Neural progenitor cell (in vitro differentiated cells): Measurements from ENCODE around the gene SYTL3. TPM values are rescaled to one million over a fixed set of nuclear protein-coding genes. Genes with fewer than 3 reads are reported as not detected.

Source experiments
- DNase-seq: peaks from one replicate; pipeline ENCODE4 v3.0.0-alpha.2; 2016; ENCODE audit warnings: low spot score
- H2AFZ ChIP-seq: fragments of 200-600 bp; sonication (generic); replicated peaks from 2 replicates; pipeline ENCODE4 v1.6.1; 2016; ENCODE audit warnings: antibody characterized with exemption
- H3F3A ChIP-seq: fragments of 200-600 bp; sonication (generic); 2 replicates; pipeline ENCODE4 v1.6.1; 2016; ENCODE audit warnings: antibody characterized with exemption, low read depth
- H3K27ac ChIP-seq: fragments of 200-600 bp; sonication (generic); 2 replicates; pipeline ENCODE4 v1.5.1; 2016; ENCODE audit warnings: mild to moderate bottlenecking
- H3K27me3 ChIP-seq: fragments of 200-600 bp; sonication (generic); 2 replicates; pipeline ENCODE4 v1.6.1; 2016; ENCODE audit warnings: mild to moderate bottlenecking, moderate library complexity
- H3K36me3 ChIP-seq: fragments of 200-600 bp; sonication (generic); 2 replicates; pipeline ENCODE4 v1.5.1; 2016
- H3K4me1 ChIP-seq: fragments of 200-600 bp; sonication (generic); 2 replicates; pipeline ENCODE4 v1.6.1; 2016; ENCODE audit warnings: mixed run types
- H3K4me2 ChIP-seq: fragments of 200-600 bp; sonication (generic); 2 replicates; pipeline ENCODE4 v1.6.1; 2016
- H3K4me3 ChIP-seq: fragments of 200-600 bp; sonication (generic); 2 replicates; pipeline ENCODE4 v1.5.1; 2016
- H3K79me2 ChIP-seq: fragments of 200-600 bp; sonication (generic); 2 replicates; pipeline ENCODE4 v1.6.1; 2016; ENCODE audit warnings: low read depth
- H3K9ac ChIP-seq: fragments of 200-600 bp; sonication (generic); 2 replicates; pipeline ENCODE4 v1.6.1; 2016
- H3K9me3 ChIP-seq: fragments of 200-600 bp; sonication (generic); 2 replicates; pipeline ENCODE4 v1.5.1; 2016; ENCODE audit warnings: low read depth
- H4K20me1 ChIP-seq: fragments of 200-600 bp; sonication (generic); 2 replicates; pipeline ENCODE4 v1.6.1; 2016; ENCODE audit warnings: low read depth
- H3K27ac Mint-ChIP-seq: 3 replicates; pipeline ENCODE4 v1.8.0; 2021; ENCODE audit warnings: mixed read lengths
- H3K27me3 Mint-ChIP-seq: 2 replicates; pipeline ENCODE4 v1.8.0; 2022; ENCODE audit warnings: low read depth, mild to moderate bottlenecking, inconsistent platforms, moderate library complexity, mixed read lengths; ENCODE audit not compliant: insufficient read depth
- H3K36me3 Mint-ChIP-seq: 3 replicates; pipeline ENCODE4 v1.8.0; 2021; ENCODE audit warnings: mixed read lengths
- H3K4me1 Mint-ChIP-seq: 3 replicates; pipeline ENCODE4 v1.8.0; 2021; ENCODE audit warnings: mixed read lengths
- H3K4me3 Mint-ChIP-seq: 3 replicates; pipeline ENCODE4 v1.8.0; 2021; ENCODE audit warnings: mild to moderate bottlenecking, moderate library complexity, mixed read lengths
- H3K9me3 Mint-ChIP-seq: 3 replicates; pipeline ENCODE4 v1.8.0; 2020; ENCODE audit warnings: mixed read lengths
- CTCF ChIP-seq: fragments of 200-600 bp; sonication (generic); IDR thresholded peaks from 2 replicates; pipeline ENCODE4 v1.5.1; 2017; ENCODE audit warnings: antibody characterized with exemption, mild to moderate bottlenecking
- EZH2 ChIP-seq: fragments of 200-600 bp; sonication (generic); IDR thresholded peaks from 2 replicates; pipeline ENCODE4 v1.6.1; 2017; ENCODE audit warnings: antibody characterized with exemption, mild to moderate bottlenecking, moderate library complexity
- EZH2phosphoT487 ChIP-seq: fragments of 200-600 bp; sonication (generic); IDR thresholded peaks from 2 replicates; pipeline ENCODE4 v1.6.1; 2017; ENCODE audit warnings: antibody characterized with exemption
- total RNA-seq: library from RNA; depleted of rRNA; stranded (reverse); fragments of >200 nt; gene quantifications from 2 replicates; pipeline ENCODE4 v1.2.3, GENCODE V29; 2015; ENCODE audit warnings: low replicate concordance

The SYTL3 gene
- total RNA-seq, 1 donor from 2014 or later, result not detected

GRCh38 chr6:158628542-158628941 is 21.3 kb upstream of the SYTL3 start:
- Histone ChIP-seq H3F3A (no peaks in the 10 kb centered on the region), H4K20me1 (peaks cover 13% of the 10 kb centered on the region), H3K4me2 (no peak overlapping the region), H3K27me3 (no peaks in the 10 kb centered on the region), H3K27ac (no peak overlapping the region), H3K79me2 (no peaks in the 10 kb centered on the region), H3K9me3 (no peaks in the 10 kb centered on the region), H3K4me3 (no peak overlapping the region), H3K4me1 (no peaks in the 10 kb centered on the region), H2AFZ (no peak overlapping the region), H3K36me3 (no peaks in the 10 kb centered on the region), H3K9ac (no peak overlapping the region)
- Mint-ChIP-seq H3K4me1 (peaks cover 16% of the 10 kb centered on the region), H3K36me3 (peaks cover 35% of the 10 kb centered on the region), H3K4me3 (no peak overlapping the region), H3K27me3 (peaks cover 6% of the 10 kb centered on the region), H3K27ac (no peak overlapping the region), H3K9me3 (no peaks in the 10 kb centered on the region)
- TF ChIP-seq EZH2 (no peak), CTCF (no peak), EZH2phosphoT487 (no peak)
- no peak for DNase-seq

GRCh38 chr6:158629367-158630221 is 20.3 kb upstream of the SYTL3 start:
- H3K27ac Mint-ChIP-seq, result no peak overlapping the region

GRCh38 chr6:158630938-158631616 is 18.8 kb upstream of the SYTL3 start:
- Mint-ChIP-seq H3K27ac (no peak overlapping the region), H3K4me3 (no peak overlapping the region), H3K4me1 (peaks cover 16% of the 10 kb centered on the region), H3K9me3 (no peaks in the 10 kb centered on the region), H3K36me3 (peaks cover 37% of the 10 kb centered on the region), H3K27me3 (peaks cover 5% of the 10 kb centered on the region)
- TF ChIP-seq EZH2 (no peak), CTCF (no peak), EZH2phosphoT487 (no peak)
- Histone ChIP-seq H3K27ac (no peak overlapping the region), H3K27me3 (no peaks in the 10 kb centered on the region), H2AFZ (no peak overlapping the region), H3K4me3 (no peak overlapping the region), H3K36me3 (no peaks in the 10 kb centered on the region), H3K9ac (no peak overlapping the region), H3K9me3 (no peaks in the 10 kb centered on the region), H3F3A (no peaks in the 10 kb centered on the region), H3K79me2 (no peaks in the 10 kb centered on the region), H3K4me2 (no peak overlapping the region), H4K20me1 (peaks cover 13% of the 10 kb centered on the region), H3K4me1 (no peaks in the 10 kb centered on the region)
- DNase-seq, result no peak

More at GRCh38 chr6:158629367-158630221, 20.3 kb upstream of the SYTL3 start:
- no peak overlapping the region for H2AFZ ChIP-seq
- H3K36me3 ChIP-seq, result no peaks in the 10 kb centered on the region
- H3K36me3 Mint-ChIP-seq, result peaks cover 35% of the 10 kb centered on the region
- no peak overlapping the region for H3K4me2 ChIP-seq
- no peaks in the 10 kb centered on the region for H3K9me3 ChIP-seq
- peaks cover 16% of the 10 kb centered on the region for H3K4me1 Mint-ChIP-seq
- no peak overlapping the region for H3K4me3 ChIP-seq
- H3K4me3 Mint-ChIP-seq, result no peak overlapping the region
- no peaks in the 10 kb centered on the region for H3K9me3 Mint-ChIP-seq
- H3K79me2 ChIP-seq, result no peaks in the 10 kb centered on the region
- H4K20me1 ChIP-seq, result peaks cover 13% of the 10 kb centered on the region
- H3K4me1 ChIP-seq, result no peaks in the 10 kb centered on the region
- H3K27me3 Mint-ChIP-seq, result peaks cover 6% of the 10 kb centered on the region
- TF ChIP-seq CTCF (peak; percentile 44), EZH2phosphoT487 (no peak), EZH2 (no peak)
- peak; percentile 40 for DNase-seq
- H3K27ac ChIP-seq, result no peak overlapping the region
- H3K27me3 ChIP-seq, result no peaks in the 10 kb centered on the region
- H3K9ac ChIP-seq, result no peak overlapping the region
- H3F3A ChIP-seq, result no peaks in the 10 kb centered on the region
